Measurements from ENCODE around the gene HSD17B14.

HSD17B14 gene

GRCh38 chr19:48822514-48822913 lies 13.8 kb downstream of the HSD17B14 start:
- DNase-seq = no peak

- no peak for DNase-seq
These were observed 14.7 kb downstream of the HSD17B14 start for GRCh38 chr19:48821633-48822032.

DNA sequence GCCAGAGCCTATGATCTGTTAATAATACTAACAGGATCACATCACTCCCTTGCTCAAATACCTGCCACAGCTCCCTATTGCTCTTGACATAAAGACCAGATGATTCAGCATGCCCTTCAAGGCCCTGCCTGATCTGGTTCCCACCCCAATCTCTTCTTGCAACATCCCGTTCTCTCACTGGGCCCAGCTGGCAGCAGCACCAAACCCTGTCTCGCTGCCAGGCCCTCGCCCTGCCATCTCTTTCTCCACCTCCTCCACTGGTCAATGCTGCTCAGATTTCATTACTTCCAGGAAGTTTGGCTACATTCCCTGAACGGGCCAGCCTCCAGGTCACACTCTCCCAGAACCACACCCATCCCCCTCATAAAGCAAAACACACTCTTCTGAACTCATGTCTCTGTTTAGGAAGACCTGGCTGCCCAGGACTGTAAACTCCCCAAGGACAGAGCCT lies 16.9 kb downstream of the HSD17B14 start:
- DNase-seq = no peak

DNA sequence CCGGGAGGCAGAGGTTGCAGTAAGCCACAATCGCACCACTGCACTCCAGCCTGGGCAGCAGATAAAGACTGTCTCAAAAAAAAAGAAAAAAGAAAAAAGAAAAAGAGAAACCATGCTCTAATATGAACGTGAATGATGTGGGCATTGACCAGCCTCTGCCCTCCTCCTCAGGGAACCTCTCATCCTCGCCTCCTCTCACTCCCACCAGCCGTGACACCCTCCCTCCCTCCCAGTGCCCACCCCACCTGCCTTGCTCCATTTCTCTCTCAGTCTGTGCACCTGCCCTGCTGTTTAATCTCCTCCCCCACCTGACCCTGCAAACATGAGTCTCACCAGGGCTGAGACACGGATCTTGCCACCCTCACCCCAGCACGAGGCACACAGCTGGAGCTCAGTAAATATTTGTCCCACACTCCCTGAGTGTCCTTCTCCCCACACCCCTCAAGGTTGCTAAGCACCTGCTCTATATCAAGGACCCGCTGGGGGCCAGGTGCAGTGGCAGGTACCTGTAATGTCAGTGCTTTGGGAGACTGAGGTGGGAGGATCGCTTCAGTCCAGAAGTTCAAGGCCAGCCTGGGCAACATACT lies 18.0 kb downstream of the HSD17B14 start:
- no peak for DNase-seq

GRCh38 chr19:48817585-48818124 lies 18.6 kb downstream of the HSD17B14 start:
- no peak for DNase-seq

DNA sequence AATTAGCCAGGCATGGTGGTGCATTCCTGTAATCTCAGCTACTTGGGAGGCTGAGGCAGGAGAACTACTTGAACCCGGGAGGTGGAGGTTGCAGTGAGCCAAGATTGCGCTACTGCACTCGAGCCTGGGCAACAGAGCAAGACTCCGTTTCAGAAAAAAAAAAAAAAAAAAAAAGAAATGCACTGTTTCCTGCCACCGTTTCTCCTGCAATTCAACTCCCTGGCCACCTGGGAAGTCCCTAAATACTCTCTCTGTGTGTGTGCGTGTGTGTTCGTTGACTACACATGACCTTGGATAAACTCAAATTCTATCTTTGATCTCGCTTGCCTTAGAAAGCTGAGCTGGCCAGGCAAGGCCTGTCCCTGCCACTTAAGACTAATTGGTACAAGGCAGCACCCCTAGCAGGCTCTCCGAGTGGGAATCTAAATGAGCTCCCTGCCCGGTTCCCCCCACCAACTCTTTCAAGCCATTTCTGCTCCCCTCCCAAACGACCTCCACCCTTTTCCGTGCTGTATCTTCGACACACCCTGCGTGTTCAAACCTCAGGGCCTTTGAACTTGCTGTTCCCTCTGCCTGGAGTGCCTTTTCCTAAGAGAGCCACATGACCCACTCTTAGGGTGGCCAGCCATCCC lies 20.3 kb downstream of the HSD17B14 start:
- no peak for DNase-seq

- no peak for DNase-seq
These were observed 21.4 kb downstream of the HSD17B14 start for GRCh38 chr19:48814895-48815294.

GRCh38 chr19:48813123-48813913 lies 23.0 kb downstream of the HSD17B14 start:
- peak in 2 of 4 experiments; percentile 14 to 17 for DNase-seq

DNA sequence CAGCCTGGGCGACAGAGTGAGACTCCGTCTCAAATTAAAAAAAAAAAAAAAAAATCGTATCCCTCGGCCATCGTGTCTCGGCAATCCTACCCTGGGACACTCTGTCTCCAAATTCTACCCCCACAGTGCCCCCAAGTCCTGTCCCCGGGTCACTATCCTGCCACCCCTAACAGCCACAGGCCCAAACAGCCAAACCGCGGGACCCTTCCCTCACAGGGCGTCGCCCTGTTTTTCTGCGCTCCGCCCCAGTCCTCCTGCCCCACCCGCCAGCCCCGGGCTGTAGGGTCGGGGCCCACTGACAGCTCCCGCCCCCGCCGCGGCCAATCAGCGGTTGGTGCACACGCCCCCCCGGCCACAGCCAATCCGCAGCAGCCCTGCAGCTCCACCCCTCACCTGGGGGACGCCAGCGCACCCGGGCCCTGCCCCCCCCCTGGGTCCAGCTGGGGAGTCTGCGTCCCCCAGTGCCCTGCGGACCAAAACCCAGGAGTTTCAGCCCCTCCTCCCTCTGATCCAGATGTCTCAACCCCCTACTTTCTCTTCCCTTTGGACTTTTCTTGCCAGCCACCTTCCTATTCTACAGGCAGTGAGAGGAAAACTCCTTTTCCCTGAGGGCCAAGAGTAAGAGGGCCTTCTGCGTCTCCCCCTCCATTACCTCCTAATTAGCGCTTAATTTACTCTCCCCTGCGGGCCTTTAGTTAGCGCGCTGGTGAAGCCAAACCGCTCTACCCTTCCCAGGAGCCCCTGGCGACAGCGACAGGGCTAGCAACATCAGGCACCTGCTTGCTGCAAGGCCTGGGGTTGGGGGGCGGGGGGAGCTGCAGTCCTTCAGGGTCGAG lies 24.0 kb downstream of the HSD17B14 start:
- peak; percentile 27 to 82 (median 58) for DNase-seq

- peak in 1 of 4 experiments; percentile 14 for DNase-seq
These were observed 26.1 kb downstream of the HSD17B14 start for GRCh38 chr19:48810151-48810550.

DNA sequence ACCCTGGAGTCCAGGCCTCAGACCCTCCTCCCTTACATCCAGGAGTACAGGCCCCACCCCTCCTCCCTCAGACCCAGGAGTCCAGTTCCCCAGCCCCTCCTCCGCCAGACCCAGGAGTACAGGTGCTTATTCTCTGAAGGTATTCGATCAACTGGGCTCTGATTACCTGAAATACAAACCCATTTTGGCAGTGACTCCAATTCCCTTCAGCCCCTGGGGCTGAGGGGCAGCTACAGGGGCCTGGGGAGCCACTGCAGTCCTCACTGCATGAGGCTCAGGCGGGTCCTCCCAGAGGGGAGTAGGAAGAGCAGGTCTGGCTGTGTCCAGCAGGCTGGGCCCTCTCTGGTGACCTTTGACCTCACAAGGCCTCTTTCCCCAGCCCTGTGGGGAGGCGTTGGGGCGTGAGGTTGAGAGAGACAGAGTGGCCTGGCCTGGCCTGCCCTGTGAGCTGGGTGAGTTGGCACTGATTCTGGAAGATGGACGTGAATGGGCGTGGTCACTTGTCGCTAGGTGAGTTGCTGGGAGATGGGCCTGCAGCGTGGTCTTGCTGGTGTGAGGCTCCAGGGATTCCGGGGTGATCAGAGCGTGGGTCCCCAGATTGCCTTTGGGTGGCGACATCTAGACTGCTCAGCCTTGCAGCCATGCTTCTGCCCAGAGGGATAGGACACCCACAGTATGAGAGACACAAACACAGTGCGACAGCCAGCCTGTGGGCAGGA lies 28.5 kb downstream of the HSD17B14 start:
- DNase-seq = peak in 1 of 4 experiments; percentile 19

GRCh38 chr19:48806818-48807589 lies 29.3 kb downstream of the HSD17B14 start:
- peak in 1 of 4 experiments; percentile 59 for DNase-seq

- peak in 3 of 4 experiments; percentile 48 to 65 (median 52) for DNase-seq
These were observed 29.8 kb downstream of the HSD17B14 start for GRCh38 chr19:48806518-48806817.

GRCh38 chr19:48805452-48805851 lies 30.8 kb downstream of the HSD17B14 start:
- DNase-seq = no peak

DNA sequence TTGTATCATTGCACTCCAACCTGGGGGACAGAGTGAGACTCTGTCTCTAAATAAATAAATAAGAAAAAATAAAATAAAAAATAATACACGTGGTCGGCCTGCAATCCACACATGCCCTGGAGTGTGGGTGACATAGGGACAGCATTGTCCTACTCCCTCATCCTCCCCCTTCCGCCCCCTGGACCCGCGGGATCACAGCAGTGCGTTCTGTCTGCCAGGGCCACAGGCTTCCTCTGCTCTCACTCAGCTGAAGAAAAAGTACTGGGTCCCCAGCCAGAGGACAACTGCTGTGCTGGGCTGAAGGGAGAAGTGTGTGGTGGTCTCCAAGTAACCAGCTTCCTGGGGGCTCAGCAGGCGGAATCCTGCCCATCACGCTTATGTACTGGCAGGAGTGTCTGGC lies 31.8 kb downstream of the HSD17B14 start:
- DNase-seq = no peak

GRCh38 chr19:48802623-48803022 lies 33.7 kb downstream of the HSD17B14 start:
- no peak for DNase-seq

GRCh38 chr19:48799358-48800300 lies 36.7 kb downstream of the HSD17B14 start:
- no peak for DNase-seq

DNA sequence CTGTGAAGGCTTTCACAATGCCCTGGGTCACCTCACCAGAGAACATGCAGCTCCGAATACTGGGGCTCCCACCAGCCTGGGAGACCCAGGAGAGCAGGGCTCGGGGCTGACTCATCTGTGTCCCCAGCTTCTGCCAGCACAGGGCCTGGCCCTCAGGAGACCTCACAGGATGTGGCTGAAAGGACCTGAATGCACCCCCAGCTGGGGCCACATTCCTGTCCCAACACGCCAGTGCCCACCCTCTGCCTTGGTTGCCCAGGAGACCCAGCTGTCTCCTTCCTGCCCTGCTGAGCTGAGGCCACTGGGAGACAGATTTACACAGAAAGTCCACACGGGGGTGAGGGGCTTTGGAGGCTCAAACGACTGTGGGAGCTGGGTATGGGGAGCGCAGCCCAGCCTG lies 37.4 kb downstream of the HSD17B14 start:
- no peak for DNase-seq

- DNase-seq = no peak
These were observed 39.2 kb downstream of the HSD17B14 start for GRCh38 chr19:48797103-48797502.

All from suppressor macrophage (primary cell).